Activated naive CD8-positive, alpha-beta T cell (primary cell): ENCODE data around the gene RBL2.
"Not testable (repeated sequence)": the region's sequence is repeated elsewhere in the genome, so short reads cannot be mapped to it uniquely, and the experiment has no call there.

ENCODE experiments used
- H3K27ac Mint-ChIP-seq: one replicate; pipeline ENCODE4 v1.8.0; 2021; ENCODE audit warnings: mixed read lengths
- H3K27me3 Mint-ChIP-seq: one replicate; pipeline ENCODE4 v1.8.0; 2021; ENCODE audit warnings: mixed read lengths
- H3K36me3 Mint-ChIP-seq: one replicate; pipeline ENCODE4 v1.8.0; 2021; ENCODE audit warnings: mixed read lengths
- H3K4me1 Mint-ChIP-seq: one replicate; pipeline ENCODE4 v1.8.0; 2021; ENCODE audit warnings: low read depth, mixed read lengths
- H3K4me3 Mint-ChIP-seq: one replicate; pipeline ENCODE4 v1.8.0; 2021; ENCODE audit warnings: mild to moderate bottlenecking, mixed read lengths
- H3K9me3 Mint-ChIP-seq: one replicate; pipeline ENCODE4 v1.8.0; 2021; ENCODE audit warnings: low read depth, mixed read lengths

Gene RBL2

GRCh38 chr16:53523971-53524548 is 89.8 kb downstream of the RBL2 start:
- Mint-ChIP-seq H3K36me3 (no peaks in the 10 kb centered on the region), H3K27me3 (peaks cover 13% of the 10 kb centered on the region), H3K4me1 (peaks cover 15% of the 10 kb centered on the region), H3K4me3 (no peak overlapping the region), H3K27ac (no peak overlapping the region), H3K9me3 (no peaks in the 10 kb centered on the region)

DNA sequence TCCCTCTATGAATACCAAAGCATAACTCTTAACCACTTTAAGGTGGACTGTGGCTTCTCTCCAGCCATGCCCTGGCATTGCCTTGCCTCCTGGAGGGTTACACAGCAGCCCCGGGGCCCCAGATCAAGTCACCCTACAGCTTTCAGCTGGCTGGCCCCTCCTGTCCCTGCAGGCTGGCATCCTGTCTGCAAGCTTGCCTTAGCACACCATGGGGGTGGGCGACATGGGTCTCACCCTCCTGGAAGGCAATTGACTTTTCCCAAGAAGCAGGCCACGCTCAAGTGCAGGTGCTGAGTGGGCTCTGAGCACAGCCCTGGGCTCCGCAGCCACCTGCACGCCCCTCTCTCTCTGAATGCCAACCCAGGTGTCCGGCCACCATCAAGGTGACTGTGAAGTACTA is 94.5 kb downstream of the RBL2 start:
- H3K27me3 Mint-ChIP-seq: peaks cover 1% of the 10 kb centered on the region
- no peak overlapping the region for H3K4me3 Mint-ChIP-seq
- no peaks in the 10 kb centered on the region for H3K36me3 Mint-ChIP-seq
- no peaks in the 10 kb centered on the region for H3K9me3 Mint-ChIP-seq
- peaks cover under 1% of the 10 kb centered on the region for H3K4me1 Mint-ChIP-seq
- no peak overlapping the region for H3K27ac Mint-ChIP-seq

GRCh38 chr16:53529513-53529912 is 95.2 kb downstream of the RBL2 start:
- Mint-ChIP-seq H3K27ac (no peak overlapping the region), H3K4me1 (peaks cover 4% of the 10 kb centered on the region), H3K9me3 (no peaks in the 10 kb centered on the region)

GRCh38 chr16:53530046-53530445 is 95.8 kb downstream of the RBL2 start:
- H3K4me3 Mint-ChIP-seq: no peak overlapping the region
- no peaks in the 10 kb centered on the region for H3K27me3 Mint-ChIP-seq

More at GRCh38 chr16:53529513-53529912, 95.2 kb downstream of the RBL2 start:
- Mint-ChIP-seq H3K27me3 (no peaks in the 10 kb centered on the region), H3K36me3 (no peaks in the 10 kb centered on the region), H3K4me3 (no peak overlapping the region)

DNA sequence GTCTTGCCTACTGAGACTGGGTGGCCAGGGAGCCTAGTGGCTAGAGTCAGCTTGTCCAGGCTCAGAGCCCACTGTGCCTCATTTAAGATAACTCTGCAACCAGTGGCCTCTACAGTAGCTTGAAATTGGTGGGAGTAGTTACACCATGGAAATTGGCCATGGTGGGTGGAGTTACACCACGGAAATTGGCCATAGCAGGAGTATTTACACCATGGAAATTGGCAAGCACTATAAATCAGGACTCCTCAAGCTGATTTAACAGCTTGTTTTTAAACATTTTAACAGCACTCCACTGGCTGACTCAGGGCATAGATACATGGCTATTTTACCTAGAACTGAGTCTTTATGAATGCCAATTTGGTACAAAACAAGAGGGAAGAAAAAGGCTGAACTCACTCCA is 96.5 kb downstream of the RBL2 start:
- Mint-ChIP-seq H3K27ac (no peak overlapping the region), H3K9me3 (no peaks in the 10 kb centered on the region), H3K36me3 (no peaks in the 10 kb centered on the region), H3K4me3 (no peak overlapping the region), H3K27me3 (no peaks in the 10 kb centered on the region), H3K4me1 (peaks cover 4% of the 10 kb centered on the region)

More at GRCh38 chr16:53530046-53530445, 95.8 kb downstream of the RBL2 start:
- Mint-ChIP-seq H3K36me3 (no peaks in the 10 kb centered on the region), H3K27ac (no peak overlapping the region), H3K9me3 (no peaks in the 10 kb centered on the region), H3K4me1 (peaks cover 4% of the 10 kb centered on the region)

DNA sequence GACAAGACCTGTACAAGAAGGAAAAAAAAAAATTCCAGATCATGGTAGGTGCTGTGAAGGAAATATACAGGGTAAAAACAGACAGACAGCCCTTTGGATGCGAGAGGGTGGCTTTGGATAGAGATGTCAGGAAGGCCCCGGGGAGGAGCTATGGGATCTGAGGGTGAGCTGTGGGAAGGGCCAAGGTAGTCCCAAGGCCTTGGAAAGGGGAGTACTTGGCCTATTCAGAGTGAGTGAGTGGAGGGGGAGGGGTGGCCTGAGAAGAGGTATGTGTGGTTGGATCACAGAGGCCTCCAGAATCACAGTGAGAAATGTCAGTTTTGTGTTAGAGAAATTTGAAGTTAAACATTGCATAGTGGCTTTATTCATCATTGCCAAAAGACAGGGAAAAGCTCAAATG is 99.9 kb downstream of the RBL2 start:
- H3K27ac Mint-ChIP-seq: no peak overlapping the region
- H3K4me3 Mint-ChIP-seq: no peak overlapping the region
- H3K4me1 Mint-ChIP-seq: peaks cover 4% of the 10 kb centered on the region

GRCh38 chr16:53537626-53538025 is 103.4 kb downstream of the RBL2 start:
- H3K9me3 Mint-ChIP-seq: no peaks in the 10 kb centered on the region
- H3K27ac Mint-ChIP-seq: no peak overlapping the region
- H3K4me3 Mint-ChIP-seq: no peak overlapping the region
- H3K27me3 Mint-ChIP-seq: peaks cover 6% of the 10 kb centered on the region
- H3K36me3 Mint-ChIP-seq: peaks cover 2% of the 10 kb centered on the region
- H3K4me1 Mint-ChIP-seq: peaks cover 5% of the 10 kb centered on the region

More for the DNA sequence above, 99.9 kb downstream of the RBL2 start:
- H3K36me3 Mint-ChIP-seq: peaks cover 2% of the 10 kb centered on the region
- peaks cover 1% of the 10 kb centered on the region for H3K27me3 Mint-ChIP-seq
- no peaks in the 10 kb centered on the region for H3K9me3 Mint-ChIP-seq

DNA sequence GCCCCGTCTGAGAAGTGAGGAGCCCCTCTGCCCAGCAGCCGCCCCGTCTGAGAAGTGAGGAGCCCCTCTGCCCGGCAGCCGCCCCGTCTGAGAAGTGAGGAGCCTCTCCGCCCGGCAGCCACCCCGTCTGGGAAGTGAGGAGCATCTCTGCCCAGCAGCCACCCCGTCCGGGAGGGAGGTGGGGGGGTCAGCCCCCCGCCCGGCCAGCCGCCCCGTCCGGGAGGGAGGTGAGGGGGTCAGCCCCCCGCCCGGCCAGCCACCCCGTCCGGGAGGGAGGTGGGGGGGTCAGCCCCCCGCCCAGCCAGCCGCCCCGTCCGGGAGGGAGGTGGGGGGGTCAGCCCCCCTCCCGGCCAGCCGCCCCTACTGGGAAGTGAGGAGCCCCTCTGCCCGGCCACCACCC is 105.1 kb downstream of the RBL2 start:
- not testable (repeated sequence) for H3K27ac Mint-ChIP-seq, H3K36me3 Mint-ChIP-seq, H3K4me1 Mint-ChIP-seq, H3K9me3 Mint-ChIP-seq, H3K4me3 Mint-ChIP-seq
- peaks cover 11% of the 10 kb centered on the region for H3K27me3 Mint-ChIP-seq

DNA sequence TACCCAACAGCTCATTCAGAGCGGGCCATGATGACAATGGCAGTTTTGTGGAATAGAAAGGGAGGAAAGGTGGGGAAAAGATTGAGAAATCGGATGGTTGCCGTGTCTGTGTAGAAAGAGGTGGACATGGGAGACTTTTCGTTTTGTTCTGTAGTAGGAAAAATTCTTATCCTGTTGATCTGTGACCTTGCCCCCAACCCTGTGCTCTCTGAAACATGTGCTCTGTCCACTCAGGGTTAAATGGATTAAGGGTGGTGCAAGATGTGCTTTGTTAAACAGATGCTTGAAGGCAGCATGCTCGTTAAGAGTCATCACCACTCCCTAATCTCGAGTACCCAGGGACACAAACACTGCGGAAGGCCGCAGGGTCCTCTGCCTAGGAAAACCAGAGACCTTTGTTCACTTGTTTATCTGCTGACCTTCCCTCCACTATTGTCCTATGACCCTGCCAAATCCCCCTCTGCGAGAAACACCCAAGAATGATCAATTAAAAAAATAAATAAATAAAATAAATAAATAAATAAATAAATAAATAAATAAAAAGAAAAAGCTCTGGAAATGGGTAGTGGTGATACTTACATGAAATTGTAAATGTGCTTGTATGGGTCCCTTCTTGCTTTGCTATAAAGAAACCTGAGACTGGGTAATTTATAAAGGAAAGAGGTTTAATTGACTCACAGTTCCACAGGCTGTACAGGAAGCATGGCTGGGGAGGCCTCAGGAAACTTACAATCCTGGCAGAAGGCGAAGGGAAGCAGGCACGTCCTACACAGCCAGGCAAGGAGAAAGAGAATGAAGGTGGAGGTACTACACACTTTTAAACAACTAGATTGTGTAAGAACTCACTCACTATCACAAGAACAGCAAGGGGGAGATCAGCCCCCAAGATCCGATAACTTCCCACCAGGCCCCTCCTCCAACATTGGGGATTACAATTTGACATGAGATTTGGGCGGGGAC is 105.8 kb downstream of the RBL2 start:
- not testable (repeated sequence) for H3K36me3 Mint-ChIP-seq, H3K9me3 Mint-ChIP-seq, H3K4me3 Mint-ChIP-seq, H3K27ac Mint-ChIP-seq
- Mint-ChIP-seq H3K4me1 (peaks cover 16% of the 10 kb centered on the region), H3K27me3 (peaks cover 11% of the 10 kb centered on the region)
